GM18505 (cell line): Measurements from ENCODE around the gene DHX8.
"Not testable (repeated sequence)": the region's sequence is repeated elsewhere in the genome, so short reads cannot be mapped to it uniquely, and the experiment has no call there.

Source experiments
- ATAC-seq: cut with Tn5 transposase; IDR thresholded peaks from one replicate; pipeline ENCODE4 v1.9.1; 2021; ENCODE audit not compliant: unreplicated experiment
- POLR2A ChIP-seq: IDR thresholded peaks from 4 replicates; pipeline ENCODE4 v1.6.1; 2011; ENCODE audit warnings: borderline replicate concordance; ENCODE audit not compliant: insufficient read depth, insufficient read length; ENCODE audit errors: extremely low read depth

DHX8 gene

GRCh38 chr17:43483674-43484551 is at the start of gene DHX8:
Gene DHX8, plus strand, starts transcription at chr17:43483975. Its CDS starts 63 bp downstream, at chr17:43484038.
- peak; percentile 92 for ATAC-seq
- peak; percentile 98 for TF ChIP-seq POLR2A

GRCh38 chr17:43434902-43435319 is 48.9 kb upstream of the DHX8 start:
- no peak for ATAC-seq
- no peak for TF ChIP-seq POLR2A

GRCh38 chr17:43437756-43438155 is 46.0 kb upstream of the DHX8 start:
- TF ChIP-seq POLR2A = no peak
- ATAC-seq = no peak

- no peak for ATAC-seq
- no peak for TF ChIP-seq POLR2A
Observed at GRCh38 chr17:43438626-43439025, 45.1 kb upstream of the DHX8 start.

- no peak for TF ChIP-seq POLR2A
- no peak for ATAC-seq
Observed at GRCh38 chr17:43439041-43439440, 44.7 kb upstream of the DHX8 start.

GRCh38 chr17:43442711-43443110 is 41.1 kb upstream of the DHX8 start:
- no peak for ATAC-seq
- no peak for TF ChIP-seq POLR2A

GRCh38 chr17:43443381-43443780 is 40.4 kb upstream of the DHX8 start:
- no peak for ATAC-seq
- TF ChIP-seq POLR2A = no peak

GRCh38 chr17:43444223-43445008 is 39.4 kb upstream of the DHX8 start:
- no peak for TF ChIP-seq POLR2A
- no peak for ATAC-seq

GRCh38 chr17:43445009-43445589 is 38.7 kb upstream of the DHX8 start:
- no peak for TF ChIP-seq POLR2A
- ATAC-seq = no peak

GRCh38 chr17:43446773-43447172 is 37.0 kb upstream of the DHX8 start:
- ATAC-seq = no peak

GRCh38 chr17:43448720-43449469 is 34.9 kb upstream of the DHX8 start:
- TF ChIP-seq POLR2A = no peak

More at GRCh38 chr17:43446773-43447172, 37.0 kb upstream of the DHX8 start:
- no peak for TF ChIP-seq POLR2A

GRCh38 chr17:43449470-43450248 is 34.1 kb upstream of the DHX8 start:
- ATAC-seq = no peak
- no peak for TF ChIP-seq POLR2A

More at GRCh38 chr17:43448720-43449469, 34.9 kb upstream of the DHX8 start:
- ATAC-seq = no peak

- ATAC-seq = not testable (repeated sequence)
Observed at GRCh38 chr17:43450791-43451190, 33.0 kb upstream of the DHX8 start.

GRCh38 chr17:43451741-43452140 is 32.0 kb upstream of the DHX8 start:
- ATAC-seq = not testable (repeated sequence)
